Left hindlimb (tissue), 1 donor: Measurements from ENCODE around the gene PNMA6F.
"Not testable (repeated sequence)": the region's sequence is repeated elsewhere in the genome, so short reads cannot be mapped to it uniquely, and the experiment has no call there.

Source experiments
- DNase-seq: peaks from one replicate; pipeline ENCODE4 v3.0.0-alpha.2; 2018

PNMA6F gene

DNA sequence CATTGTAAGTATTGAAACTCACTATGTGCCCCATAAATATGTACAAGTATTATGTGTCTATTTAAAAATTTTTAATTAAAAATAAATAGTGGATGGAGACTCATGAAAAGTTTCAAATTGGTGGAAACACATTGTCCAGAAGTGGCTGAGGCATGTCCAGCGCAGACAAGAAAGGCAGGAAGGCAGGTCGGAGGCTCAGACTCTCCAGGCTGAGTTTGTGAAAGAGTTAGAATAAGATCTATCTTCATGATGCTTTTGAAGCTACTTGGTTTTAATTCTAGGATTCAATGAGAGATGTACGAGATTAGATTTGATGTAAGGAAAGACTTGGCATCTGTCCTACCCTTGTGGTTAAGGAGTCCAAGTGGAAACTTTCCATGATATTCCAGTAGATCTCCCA, 19.8 kb downstream of the PNMA6F start:
- no peak for DNase-seq

DNA sequence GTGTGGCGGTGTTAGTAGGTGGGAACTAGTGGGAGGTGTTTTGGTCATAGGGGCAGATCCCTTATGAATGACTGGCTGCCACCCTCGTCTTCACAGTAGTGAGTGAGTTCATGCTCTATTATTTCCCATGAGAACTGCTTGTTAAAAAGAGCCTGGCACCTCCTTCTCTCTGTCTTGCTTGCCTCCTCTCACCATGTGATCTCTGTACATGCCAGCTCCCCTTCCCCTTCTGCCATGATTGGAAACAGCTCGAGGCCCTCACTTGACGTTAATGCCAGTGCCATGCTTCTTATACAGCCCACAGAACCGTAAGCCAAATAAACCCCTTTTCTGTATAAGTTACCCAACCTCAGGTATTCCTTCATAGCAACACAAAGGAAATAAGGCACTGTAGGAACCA, 21.7 kb downstream of the PNMA6F start:
- DNase-seq, result no peak

DNA sequence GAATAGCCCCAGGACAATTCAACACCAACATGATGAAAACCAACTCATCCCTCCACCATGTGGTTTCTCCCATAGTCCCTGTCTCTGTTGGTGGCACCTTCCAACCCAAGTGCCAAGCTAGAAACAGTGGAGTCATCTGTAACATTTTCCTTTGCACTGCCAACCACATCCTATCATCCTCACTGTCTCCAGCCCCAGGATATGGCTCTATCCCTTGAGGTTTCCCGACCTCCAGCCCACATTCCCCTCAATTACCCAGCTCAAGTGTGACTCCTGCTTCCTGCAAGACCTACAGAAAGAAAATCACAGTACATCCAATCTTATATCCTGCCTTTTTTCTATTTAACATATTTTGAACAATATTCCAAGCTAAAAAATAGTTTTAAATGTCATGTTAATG, 24.2 kb downstream of the PNMA6F start:
- no peak for DNase-seq

DNA sequence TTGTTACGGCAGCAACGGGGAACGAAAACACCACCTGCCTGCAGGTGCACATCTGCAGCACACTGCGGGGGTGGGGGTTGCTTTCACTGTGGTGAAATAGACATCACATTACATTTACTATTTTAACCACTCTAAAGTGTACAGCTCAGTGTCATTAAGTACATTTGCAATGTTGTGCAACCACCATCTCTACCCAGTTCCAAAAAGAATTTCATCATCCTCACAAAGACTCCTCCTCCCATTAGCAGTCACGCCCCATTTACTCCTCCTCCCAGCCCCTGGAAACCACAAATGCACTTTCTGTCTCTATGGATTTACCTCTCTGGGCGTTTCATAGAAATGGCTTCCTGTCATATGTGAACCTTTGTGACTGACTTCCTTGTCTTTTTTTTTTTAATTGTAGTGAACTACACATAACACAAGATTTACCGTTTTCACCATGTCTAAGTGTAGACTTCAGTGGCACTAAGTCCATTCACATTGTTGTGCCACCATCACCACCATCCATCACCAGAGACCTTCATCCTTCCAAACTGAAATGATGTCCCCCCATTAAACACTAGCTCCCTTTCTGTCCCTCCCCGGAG, 28.0 kb downstream of the PNMA6F start:
- DNase-seq, result not testable (repeated sequence)

DNA sequence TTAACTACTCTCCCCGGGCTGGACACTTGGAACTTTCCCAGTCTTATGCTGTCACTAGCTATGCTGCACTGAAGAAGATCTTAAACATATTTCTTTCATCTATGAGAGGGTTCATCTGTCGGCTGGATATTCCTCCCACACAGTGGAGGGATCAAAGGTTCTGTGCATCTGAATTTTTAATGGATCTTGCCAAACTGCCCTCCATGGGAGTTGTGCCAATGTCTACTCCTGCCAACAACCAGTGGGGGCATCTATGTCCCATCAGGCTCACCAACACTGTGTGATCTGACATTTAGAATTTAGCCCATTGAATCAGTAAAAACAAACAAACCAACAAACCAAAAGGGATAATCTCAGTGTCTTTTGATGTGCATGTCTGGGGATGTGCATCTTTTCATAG, 32.8 kb downstream of the PNMA6F start:
- DNase-seq, result not testable (repeated sequence)

DNA sequence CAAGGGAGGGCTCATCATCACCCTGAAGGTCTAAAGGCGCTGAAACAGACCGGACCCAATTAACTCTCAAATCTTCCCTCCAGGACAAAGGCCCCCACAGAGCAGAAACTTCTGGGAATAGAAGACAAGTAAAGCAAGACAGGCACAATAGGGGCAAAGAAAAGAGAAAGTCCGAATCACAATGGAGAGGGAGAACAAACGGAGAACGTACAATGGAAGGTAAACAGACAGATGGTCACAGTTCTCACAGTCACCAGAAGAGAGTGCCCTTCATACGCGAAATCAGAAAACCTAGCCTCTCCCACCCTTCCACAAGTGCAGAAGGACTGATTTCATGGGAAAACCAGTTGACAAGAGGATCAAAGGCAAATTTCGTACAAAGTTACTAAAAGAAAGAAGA, 35.9 kb downstream of the PNMA6F start:
- DNase-seq, result not testable (repeated sequence)

DNA sequence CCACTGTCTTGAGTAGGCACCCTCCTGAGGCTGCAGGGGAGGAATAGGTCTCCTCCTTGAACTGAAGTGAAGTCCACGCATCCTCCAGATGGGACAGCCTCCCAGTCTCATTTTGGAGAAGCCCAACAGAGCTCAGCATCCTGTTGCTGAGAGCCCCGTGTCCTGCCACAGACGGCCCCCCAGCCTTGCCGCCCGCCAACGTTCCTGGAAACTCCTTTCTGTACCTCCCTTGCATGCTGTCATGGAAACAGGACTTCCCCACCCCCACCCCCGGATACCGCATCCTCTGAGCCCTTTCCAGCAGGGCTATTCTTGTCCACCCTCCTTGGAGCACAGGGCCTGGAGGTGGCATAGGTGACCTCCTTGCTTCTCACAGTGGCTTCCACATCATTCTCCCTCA, 37.6 kb downstream of the PNMA6F start:
- not testable (repeated sequence) for DNase-seq

DNA sequence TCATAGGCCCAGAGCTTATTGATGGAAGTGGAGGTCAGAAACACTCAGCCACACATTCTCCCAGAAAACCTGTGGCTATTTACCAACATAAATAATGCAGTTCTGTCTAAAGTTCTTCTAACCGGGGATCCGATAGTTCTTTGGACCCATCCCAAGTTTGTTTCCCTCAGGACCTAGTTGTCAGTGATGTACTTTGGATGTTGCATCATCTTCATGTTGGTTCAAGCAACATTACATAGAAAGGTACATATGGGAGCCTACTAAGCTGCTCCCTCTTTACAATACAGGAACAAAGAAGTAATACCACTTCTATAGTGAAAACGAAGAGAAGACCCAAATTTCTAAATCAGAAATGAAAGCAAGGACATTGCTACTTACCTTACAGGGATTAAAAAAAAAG, 39.8 kb downstream of the PNMA6F start:
- DNase-seq, result not testable (repeated sequence)

DNA sequence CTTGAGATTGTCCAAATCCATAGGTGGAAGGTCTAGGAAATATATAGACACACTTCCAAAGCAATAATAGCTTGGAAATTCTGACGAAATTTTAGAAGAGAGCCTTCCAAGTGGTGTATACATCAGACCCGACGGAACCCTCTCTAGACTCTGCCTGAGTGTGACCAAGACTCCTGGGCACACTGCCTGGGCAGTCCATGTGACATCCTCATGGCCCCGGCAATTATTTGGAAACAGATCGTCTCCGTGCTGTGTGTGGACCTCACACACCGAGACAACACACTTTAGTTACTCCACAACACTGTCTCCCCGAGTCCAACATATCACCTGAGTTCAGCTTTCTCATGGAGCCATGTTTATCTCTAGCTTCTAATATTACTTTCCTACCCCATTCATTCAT, 42.3 kb downstream of the PNMA6F start:
- not testable (repeated sequence) for DNase-seq

DNA sequence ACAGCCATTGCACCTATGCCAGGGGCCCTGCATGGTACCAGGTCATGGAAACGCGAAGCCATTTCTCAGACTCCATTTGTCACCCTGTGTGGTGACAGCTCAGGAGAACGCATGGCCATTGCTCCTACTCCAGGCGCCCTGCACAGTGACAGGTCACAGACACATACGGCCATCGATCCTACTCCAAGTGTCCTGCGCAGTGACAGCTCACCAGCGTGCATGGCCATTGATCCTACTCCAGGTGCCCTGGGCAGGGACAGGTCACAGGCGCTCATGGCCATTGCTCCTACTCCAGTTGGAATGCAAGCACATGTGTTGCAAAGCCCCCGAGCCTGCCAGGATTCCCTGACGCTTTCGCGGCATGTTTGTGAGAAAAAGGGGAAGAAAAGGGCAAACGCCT, 45.5 kb downstream of the PNMA6F start:
- DNase-seq, result not testable (repeated sequence)

DNA sequence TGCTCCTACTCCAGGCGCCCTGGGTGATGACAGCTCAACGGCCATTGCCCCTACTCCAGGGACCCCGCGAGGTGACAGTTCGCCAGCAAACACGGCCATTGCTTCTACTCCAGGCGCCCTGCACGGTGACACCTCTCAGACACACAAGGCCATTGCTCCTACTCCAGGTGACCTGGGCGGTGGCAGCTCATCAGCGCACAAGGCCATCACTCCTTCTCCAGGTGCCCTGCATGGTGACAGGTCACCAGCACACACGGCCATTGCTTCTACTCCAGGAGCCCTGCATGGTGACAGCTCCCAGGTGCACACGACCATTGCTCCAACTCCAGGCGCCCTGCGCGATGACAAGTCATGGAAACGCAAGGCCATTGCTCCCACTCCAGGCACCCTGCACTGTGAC, 46.1 kb downstream of the PNMA6F start:
- DNase-seq, result not testable (repeated sequence)

DNA sequence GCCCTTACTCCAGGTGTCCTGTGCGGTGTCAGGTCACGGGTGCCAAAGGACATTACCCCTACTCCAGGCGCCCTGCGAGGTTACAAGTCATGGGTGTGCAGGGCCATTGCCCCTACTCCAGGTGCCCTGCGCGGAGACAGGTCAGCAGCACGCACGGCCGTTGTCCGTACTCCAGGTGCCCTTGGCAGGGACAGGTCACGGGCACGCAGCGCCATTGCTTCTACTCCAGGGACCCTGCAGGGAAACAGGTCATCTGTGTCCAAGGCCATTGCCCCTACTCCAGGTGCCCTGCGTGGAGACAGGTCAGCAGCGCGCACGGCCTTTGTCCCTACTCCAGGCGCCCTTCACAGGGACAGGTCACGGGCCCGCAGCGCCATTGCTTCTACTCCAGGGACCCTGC, 49.0 kb downstream of the PNMA6F start:
- not testable (repeated sequence) for DNase-seq

DNA sequence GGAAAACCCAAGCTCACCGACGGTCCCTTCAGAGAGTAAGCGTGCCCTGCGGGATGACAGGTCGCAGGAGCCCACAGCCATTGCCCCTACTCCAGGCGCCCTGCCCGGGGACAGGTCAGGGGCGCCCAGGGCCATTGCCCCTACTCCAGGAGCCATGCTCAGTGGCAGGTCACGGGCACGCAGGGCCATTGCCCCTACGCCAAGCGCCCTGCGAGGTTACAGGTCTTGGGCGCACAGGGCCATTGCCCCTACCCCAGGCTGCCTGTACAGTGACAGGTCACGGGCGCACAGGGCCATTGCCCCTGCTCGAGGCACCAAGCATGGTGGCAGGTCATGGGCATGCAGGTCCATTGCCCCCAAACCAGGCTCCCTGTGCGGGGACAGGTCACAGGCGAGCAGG, 49.5 kb downstream of the PNMA6F start:
- DNase-seq, result not testable (repeated sequence)
